K562 (cell line): ENCODE results near the gene MICAL2. TPM values are rescaled to one million over a fixed set of nuclear protein-coding genes. Genes with fewer than 3 reads are reported as not detected.

Experiments
- BCOR ChIP-seq: fragments of 450-650 bp; IDR thresholded peaks from 2 replicates; pipeline ENCODE4 v1.6.1; 2016
- CBX8 ChIP-seq: fragments of 200-600 bp; sonication (generic); IDR thresholded peaks from 2 replicates; pipeline ENCODE4 v1.6.1; 2012; ENCODE audit warnings: borderline replicate concordance, mixed run types, low read depth, mild to moderate bottlenecking, moderate library complexity, mixed read lengths, low read length, control low read depth, inconsistent platforms; ENCODE audit not compliant: poor library complexity, severe bottlenecking; ENCODE audit errors: extremely low read depth
- CHD4 ChIP-seq: fragments of 200-600 bp; sonication (generic); IDR thresholded peaks from 3 replicates; pipeline ENCODE4 v1.6.1; 2012; ENCODE audit warnings: low read depth, mild to moderate bottlenecking, mixed read lengths, low read length, inconsistent platforms; ENCODE audit not compliant: insufficient read depth, insufficient replicate concordance, poor library complexity, severe bottlenecking
- CREM ChIP-seq: IDR thresholded peaks from 2 replicates; pipeline ENCODE4 v1.6.1; 2014; ENCODE audit warnings: antibody characterized with exemption, low read depth
- EGR1 ChIP-seq: fragments of 450-650 bp; conservative IDR thresholded peaks from 2 replicates; pipeline ENCODE4 v1.6.1; 2017; ENCODE audit warnings: mild to moderate bottlenecking
- EHMT2 ChIP-seq: fragments of 450-650 bp; IDR thresholded peaks from 2 replicates; pipeline ENCODE4 v1.6.1; 2018; ENCODE audit warnings: antibody characterized with exemption
- HNRNPH1 ChIP-seq: fragments of 200-400 bp; formaldehyde crosslinking; optimal IDR thresholded peaks from 2 replicates; pipeline ENCODE3; 2017; ENCODE audit warnings: low read depth, mild to moderate bottlenecking, low read length, moderate library complexity
- MAZ ChIP-seq, 2 experiments: fragments of 450-650 bp in 1 of 2; sonication (generic) in 1 of 2; formaldehyde crosslinking; IDR thresholded peaks in 1 of 2; conservative IDR thresholded peaks in 1 of 2; 2 replicates each; pipeline versions ENCODE4 v1.4.0 to v1.5.0; 2020; ENCODE audit warnings: mild to moderate bottlenecking in 1 of 2, missing genetic modification reagents in 1 of 2
- NR2F6 ChIP-seq: fragments of 450-650 bp; formaldehyde crosslinking; IDR thresholded peaks from 2 replicates; pipeline ENCODE4 v1.4.0; 2020; ENCODE audit warnings: mild to moderate bottlenecking
- NUFIP1 ChIP-seq: fragments of 450-650 bp; IDR thresholded peaks from 2 replicates; pipeline ENCODE4 v1.6.1; 2018; ENCODE audit not compliant: partially characterized antibody
- PRMT5 ChIP-seq: sonication (generic); formaldehyde crosslinking; IDR thresholded peaks from 2 replicates; pipeline ENCODE4 v1.5.0; 2020; ENCODE audit warnings: missing genetic modification reagents
- RBM25 ChIP-seq: fragments of 200-400 bp; formaldehyde crosslinking; IDR thresholded peaks from 2 replicates; pipeline ENCODE4 v1.6.1; 2018; ENCODE audit warnings: low read length, low read depth, moderate library complexity; ENCODE audit not compliant: severe bottlenecking
- SMAD2 ChIP-seq: fragments of 150-350 bp; IDR thresholded peaks from 2 replicates; pipeline ENCODE4 v1.6.1; 2014; ENCODE audit warnings: low read depth, mild to moderate bottlenecking, low read length
- TARDBP ChIP-seq: fragments of 450-650 bp; IDR thresholded peaks from 2 replicates; pipeline ENCODE4 v1.6.1; 2016
- ZEB2 ChIP-seq: fragments of 450-650 bp; IDR thresholded peaks from 2 replicates; pipeline ENCODE4 v1.6.1; 2016
- ZFP36 ChIP-seq: fragments of 150-350 bp; IDR thresholded peaks from 2 replicates; pipeline ENCODE4 v1.6.1; 2018; ENCODE audit warnings: low read length, low read depth; ENCODE audit not compliant: partially characterized antibody
- ZNF239 ChIP-seq: fragments of 250-450 bp; sonication (Bioruptor Pico); IDR thresholded peaks from 2 replicates; pipeline ENCODE4 v1.4.0; 2020; ENCODE audit warnings: mild to moderate bottlenecking
- ZNF445 ChIP-seq: fragments of 250-450 bp; sonication (Bioruptor Pico); IDR thresholded peaks from 2 replicates; pipeline ENCODE4 v1.4.0; 2020; ENCODE audit warnings: low read depth, mild to moderate bottlenecking, moderate library complexity
- polyA plus RNA-seq, 8 experiments: library from polyadenylated mRNA; depleted of rRNA in 4 of 8; stranded (reverse) in 5 of 8; unstranded in 3 of 8; fragments of >200 nt; fragmentation: Nextera tagmentation in 2 of 8; fragmentation: Illumina TruSeq in 1 of 8; extraction: Ambion mirVana in 2 of 8; extraction: Trizol in 1 of 8; gene quantifications; 2 replicates each; pipeline versions ENCODE4 v1.2.1 to v1.2.3, GENCODE V29; 2011 to 2014; ENCODE audit warnings: inconsistent platforms in 1 of 8, missing spikeins in 1 of 8
- total RNA-seq, 7 experiments: library from RNA; depleted of rRNA in 6 of 7; stranded (reverse); fragments of >200 nt in 6 of 7; fragmentation: Illumina TruSeq in 2 of 7; extraction: Trizol in 2 of 7; gene quantifications; 2 replicates each; pipeline versions ENCODE4 v1.2.1 to v1.2.3, GENCODE V29; 2011 to 2021; ENCODE audit warnings: low replicate concordance in 1 of 7
- TF ChIP-seq, protein P1 (sequence below): sonication (generic); formaldehyde crosslinking; IDR thresholded peaks from 2 replicates; pipeline ENCODE4 v1.8.0; 2023; ENCODE audit warnings: missing genetic modification reagents, mild to moderate bottlenecking, borderline replicate concordance
- TF ChIP-seq, protein P2 (sequence below): sonication (generic); formaldehyde crosslinking; IDR thresholded peaks from 2 replicates; pipeline ENCODE4 v1.8.0; 2022; ENCODE audit warnings: mild to moderate bottlenecking, low read depth, missing genetic modification reagents
- TF ChIP-seq, protein P3 (sequence below): fragments of 250-450 bp; sonication (Bioruptor Pico); IDR thresholded peaks from 2 replicates; pipeline ENCODE4 v1.8.0; 2022; ENCODE audit warnings: moderate library complexity, mild to moderate bottlenecking, inconsistent platforms

MICAL2 gene
- total and polyA plus RNA-seq, 9 of the 15 experiments (the other 6 are each of a cell fraction or from before 2014, with no cell fraction given): 4.7 to 64.2 (median 33.6) TPM

DNA sequence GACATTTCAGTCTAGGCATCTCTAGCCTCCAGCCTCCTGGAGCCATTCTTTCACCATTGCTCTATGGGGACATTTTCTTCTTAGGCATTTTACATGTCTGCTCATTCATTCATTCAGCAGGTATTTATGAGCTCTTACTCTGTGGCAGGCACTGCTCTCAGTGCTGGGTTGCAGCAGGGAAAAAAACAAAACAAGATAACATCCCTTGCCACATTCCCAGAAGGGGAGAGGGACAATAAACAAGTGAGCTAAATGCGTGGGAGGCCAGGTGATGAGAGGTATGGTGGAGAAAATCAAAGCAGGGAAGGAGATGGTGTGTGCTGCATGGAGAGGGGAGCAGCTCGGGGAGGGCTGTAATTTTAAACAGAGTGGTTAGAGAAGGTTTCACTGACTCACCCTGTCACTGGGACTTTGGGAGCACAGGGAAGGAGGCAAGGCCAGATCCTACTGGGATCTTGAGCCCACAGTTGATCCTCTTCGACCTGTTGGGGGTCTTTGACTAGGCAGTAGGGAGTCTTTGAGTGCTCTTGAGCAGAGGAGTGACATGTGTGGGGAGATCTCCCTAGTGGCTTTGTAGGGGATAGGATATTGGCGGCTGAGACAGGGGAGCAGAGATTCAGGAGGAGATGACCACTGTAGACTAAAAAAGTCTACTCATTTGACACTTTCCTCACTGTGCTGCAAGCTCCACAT is 17.0 kb downstream of the MICAL2 start (continued):
- TF ChIP-seq CBX8: no peak
- TF ChIP-seq ZNF239 (CRISPR knock-in tag): 0 out of 2 replicates have a peak, but pooled peaks have one; percentile 13
- TF ChIP-seq ZFP36: peak; percentile 69
- TF ChIP-seq SMAD2: no peak
- no peak for TF ChIP-seq TARDBP
- no peak for TF ChIP-seq ZNF445
- TF ChIP-seq BCOR: peak; percentile 77
- no peak for TF ChIP-seq PRMT5 (CRISPR knock-in tag)
- TF ChIP-seq CHD4: no peak
- no peak for TF ChIP-seq NUFIP1
- TF ChIP-seq, protein P1, sequence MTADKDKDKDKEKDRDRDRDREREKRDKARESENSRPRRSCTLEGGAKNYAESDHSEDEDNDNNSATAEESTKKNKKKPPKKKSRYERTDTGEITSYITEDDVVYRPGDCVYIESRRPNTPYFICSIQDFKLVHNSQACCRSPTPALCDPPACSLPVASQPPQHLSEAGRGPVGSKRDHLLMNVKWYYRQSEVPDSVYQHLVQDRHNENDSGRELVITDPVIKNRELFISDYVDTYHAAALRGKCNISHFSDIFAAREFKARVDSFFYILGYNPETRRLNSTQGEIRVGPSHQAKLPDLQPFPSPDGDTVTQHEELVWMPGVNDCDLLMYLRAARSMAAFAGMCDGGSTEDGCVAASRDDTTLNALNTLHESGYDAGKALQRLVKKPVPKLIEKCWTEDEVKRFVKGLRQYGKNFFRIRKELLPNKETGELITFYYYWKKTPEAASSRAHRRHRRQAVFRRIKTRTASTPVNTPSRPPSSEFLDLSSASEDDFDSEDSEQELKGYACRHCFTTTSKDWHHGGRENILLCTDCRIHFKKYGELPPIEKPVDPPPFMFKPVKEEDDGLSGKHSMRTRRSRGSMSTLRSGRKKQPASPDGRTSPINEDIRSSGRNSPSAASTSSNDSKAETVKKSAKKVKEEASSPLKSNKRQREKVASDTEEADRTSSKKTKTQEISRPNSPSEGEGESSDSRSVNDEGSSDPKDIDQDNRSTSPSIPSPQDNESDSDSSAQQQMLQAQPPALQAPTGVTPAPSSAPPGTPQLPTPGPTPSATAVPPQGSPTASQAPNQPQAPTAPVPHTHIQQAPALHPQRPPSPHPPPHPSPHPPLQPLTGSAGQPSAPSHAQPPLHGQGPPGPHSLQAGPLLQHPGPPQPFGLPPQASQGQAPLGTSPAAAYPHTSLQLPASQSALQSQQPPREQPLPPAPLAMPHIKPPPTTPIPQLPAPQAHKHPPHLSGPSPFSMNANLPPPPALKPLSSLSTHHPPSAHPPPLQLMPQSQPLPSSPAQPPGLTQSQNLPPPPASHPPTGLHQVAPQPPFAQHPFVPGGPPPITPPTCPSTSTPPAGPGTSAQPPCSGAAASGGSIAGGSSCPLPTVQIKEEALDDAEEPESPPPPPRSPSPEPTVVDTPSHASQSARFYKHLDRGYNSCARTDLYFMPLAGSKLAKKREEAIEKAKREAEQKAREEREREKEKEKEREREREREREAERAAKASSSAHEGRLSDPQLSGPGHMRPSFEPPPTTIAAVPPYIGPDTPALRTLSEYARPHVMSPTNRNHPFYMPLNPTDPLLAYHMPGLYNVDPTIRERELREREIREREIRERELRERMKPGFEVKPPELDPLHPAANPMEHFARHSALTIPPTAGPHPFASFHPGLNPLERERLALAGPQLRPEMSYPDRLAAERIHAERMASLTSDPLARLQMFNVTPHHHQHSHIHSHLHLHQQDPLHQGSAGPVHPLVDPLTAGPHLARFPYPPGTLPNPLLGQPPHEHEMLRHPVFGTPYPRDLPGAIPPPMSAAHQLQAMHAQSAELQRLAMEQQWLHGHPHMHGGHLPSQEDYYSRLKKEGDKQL (CRISPR knock-in tag): no peak
- TF ChIP-seq, protein P2, sequence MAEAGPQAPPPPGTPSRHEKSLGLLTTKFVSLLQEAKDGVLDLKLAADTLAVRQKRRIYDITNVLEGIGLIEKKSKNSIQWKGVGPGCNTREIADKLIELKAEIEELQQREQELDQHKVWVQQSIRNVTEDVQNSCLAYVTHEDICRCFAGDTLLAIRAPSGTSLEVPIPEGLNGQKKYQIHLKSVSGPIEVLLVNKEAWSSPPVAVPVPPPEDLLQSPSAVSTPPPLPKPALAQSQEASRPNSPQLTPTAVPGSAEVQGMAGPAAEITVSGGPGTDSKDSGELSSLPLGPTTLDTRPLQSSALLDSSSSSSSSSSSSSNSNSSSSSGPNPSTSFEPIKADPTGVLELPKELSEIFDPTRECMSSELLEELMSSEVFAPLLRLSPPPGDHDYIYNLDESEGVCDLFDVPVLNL: no peak
- TF ChIP-seq ZEB2: peak; percentile 42; the same call in 1 of the 2 replicates
- TF ChIP-seq CREM: 0 out of 2 replicates have a peak, but pooled peaks have one; percentile 9
- TF ChIP-seq RBM25: peak; percentile 81
- TF ChIP-seq NR2F6: no peak
- peak; percentile 15 to 50; a peak in 2 of 4 replicates for TF ChIP-seq MAZ (CRISPR knock-in tag; conservative IDR thresholded peaks at IDR 0.05 in 1 of 2, IDR thresholded peaks at IDR 0.05 in 1 of 2)
- TF ChIP-seq HNRNPH1: no peak
- TF ChIP-seq EHMT2: 0 out of 2 replicates have a peak, but pooled peaks have one; percentile 13
- TF ChIP-seq EGR1: peak; percentile 41; the same call in 1 of the 2 replicates
- TF ChIP-seq, protein P3, sequence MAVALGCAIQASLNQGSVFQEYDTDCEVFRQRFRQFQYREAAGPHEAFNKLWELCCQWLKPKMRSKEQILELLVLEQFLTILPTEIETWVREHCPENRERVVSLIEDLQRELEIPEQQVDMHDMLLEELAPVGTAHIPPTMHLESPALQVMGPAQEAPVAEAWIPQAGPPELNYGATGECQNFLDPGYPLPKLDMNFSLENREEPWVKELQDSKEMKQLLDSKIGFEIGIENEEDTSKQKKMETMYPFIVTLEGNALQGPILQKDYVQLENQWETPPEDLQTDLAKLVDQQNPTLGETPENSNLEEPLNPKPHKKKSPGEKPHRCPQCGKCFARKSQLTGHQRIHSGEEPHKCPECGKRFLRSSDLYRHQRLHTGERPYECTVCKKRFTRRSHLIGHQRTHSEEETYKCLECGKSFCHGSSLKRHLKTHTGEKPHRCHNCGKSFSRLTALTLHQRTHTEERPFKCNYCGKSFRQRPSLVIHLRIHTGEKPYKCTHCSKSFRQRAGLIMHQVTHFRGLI (CRISPR knock-in tag): no peak
